Measurements from ENCODE around the gene NAA50. TPM values are rescaled to one million over a fixed set of nuclear protein-coding genes. Genes with fewer than 3 reads are reported as not detected.

NAA50 gene
- total RNA-seq (2022; extraction: Qiagen RNA extraction; ENCODE audit: low read depth), result 168 to 192 TPM (median 186 TPM) in 5 replicates

GRCh38 chr3:113745756-113746547 lies at the start of gene NAA50:
Gene NAA50 (minus strand): TSS chr3:113746249. CDS start chr3:113745949, 300 bp downstream.

GRCh38 chr3:113746548-113747282 lies 666 bp upstream of the NAA50 start, which contains the start of gene ATP6V1A:
Gene ATP6V1A (plus strand): TSS chr3:113747035. CDS start chr3:113778754, 31,719 bp downstream.

DNA sequence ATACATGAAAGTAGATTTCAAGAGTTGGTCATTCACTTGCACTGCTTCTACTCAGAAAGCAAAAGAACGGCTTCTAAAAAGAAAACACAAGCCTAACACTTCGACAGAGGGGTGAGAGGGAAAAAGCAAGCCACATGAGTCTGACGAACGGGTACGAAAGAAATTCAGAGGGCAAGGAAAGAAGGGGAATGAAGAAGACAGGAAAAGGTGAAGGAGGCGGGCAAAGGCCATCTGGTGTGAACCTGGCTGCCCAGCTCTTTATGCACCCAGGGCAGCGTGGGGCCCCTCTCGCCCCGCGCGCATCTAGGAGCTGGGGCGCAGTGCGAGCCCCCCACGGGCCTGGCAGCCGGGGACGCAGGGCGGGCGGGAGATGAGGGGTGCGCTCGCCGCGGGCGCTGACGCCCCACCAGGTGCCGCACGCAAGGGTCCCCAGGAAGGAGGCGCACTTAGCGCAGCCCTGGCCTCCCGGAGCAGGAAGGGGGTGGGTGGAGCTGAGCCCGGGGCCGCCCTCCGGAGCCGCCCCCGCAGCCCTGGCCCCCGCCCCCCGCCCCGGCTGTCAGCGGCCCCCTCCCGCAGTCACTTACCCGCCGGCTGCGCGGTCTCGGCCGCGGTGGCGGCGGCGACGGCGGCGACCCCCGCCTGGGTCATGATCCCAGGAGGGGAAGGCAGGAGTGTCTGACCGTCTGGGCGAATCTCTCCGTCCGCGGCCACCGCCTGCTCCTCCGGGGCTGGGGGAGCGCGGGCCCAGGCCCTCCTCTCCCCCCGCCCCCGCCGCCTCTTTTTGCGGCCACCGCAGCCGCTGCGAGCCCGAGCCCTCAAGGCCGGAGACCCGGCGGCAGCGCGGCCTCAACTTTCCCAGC lies 50.0 kb downstream of the NAA50 start, which contains the start of gene USF3:
USF3 (minus strand) TSS at position 857 of the 860 bp plus-strand sequence. CDS start 21,764 bp downstream, outside the sequence.

Other genes starting within 250 kb of the NAA50 start
- gene SPICE1, start 231.1 kb downstream of the NAA50 start, total RNA-seq (2022; extraction: Qiagen RNA extraction; ENCODE audit: low read depth), result 4.1 to 9.9 TPM (median 9.4 TPM) in 5 replicates
- gene SIDT1, start 213.7 kb downstream of the NAA50 start, total RNA-seq (2022; extraction: Qiagen RNA extraction; ENCODE audit: low read depth), result 0.19 to 0.64 TPM (median 0.48 TPM) in 5 replicates
- 2.2 to 3.8 TPM (median 2.8 TPM) in 5 replicates for gene USF3, start 49.6 kb downstream of the NAA50 start, total RNA-seq (2022; extraction: Qiagen RNA extraction; ENCODE audit: low read depth)
- 18.8 to 22.5 TPM (median 22.2 TPM) in 5 replicates for gene ATP6V1A, start 786 bp upstream of the NAA50 start, total RNA-seq (2022; extraction: Qiagen RNA extraction; ENCODE audit: low read depth)
- 0.31 to 1.4 TPM (median 0.71 TPM) in 5 replicates for gene GRAMD1C, start 92.5 kb upstream of the NAA50 start, total RNA-seq (2022; extraction: Qiagen RNA extraction; ENCODE audit: low read depth)
- gene ZDHHC23, start 201.8 kb upstream of the NAA50 start, total RNA-seq (2022; extraction: Qiagen RNA extraction; ENCODE audit: low read depth), result 2.2 to 4.3 TPM (median 3.6 TPM) in 5 replicates

Measured in A549 treated with DMSO at 1 μM for 4 hours (cell line).